K562 (cell line): ENCODE data around the gene MOCOS. TPM values are rescaled to one million over a fixed set of nuclear protein-coding genes. Genes with fewer than 3 reads are reported as not detected.

Source experiments
- ATAC-seq: fragments of 200-7000 bp; cut with Tn5 transposase; 3 replicates; pipeline ENCODE4 v1.9.1; 2020; ENCODE audit warnings: moderate library complexity
- BruUV-seq: library from RNA; stranded (reverse); fragments of 400-500 nt; replicated peaks from 2 replicates; lab custom pipeline; 2021; lab: Mats Ljungman, UMichigan
- CTCF ChIA-PET: fragments of 300-600 bp; formaldehyde crosslinking; extraction: SDS; loops from one replicate; lab custom pipeline; 2021; ENCODE audit warnings: low intra/inter-chr PET ratio; lab: Yijun Ruan, JAX
- POLR2A ChIA-PET: fragments of 300-600, 350-650 bp; sonication (Branson Sonifier 250); formaldehyde crosslinking; extraction: SDS; loops from one replicate; lab custom pipeline; 2021; ENCODE audit warnings: antibody characterized with exemption, inconsistent platforms; lab: Yijun Ruan, JAX
- DNase-seq, 4 experiments: peaks; one replicate each; pipeline versions ENCODE4 v3.0.0 to v3.0.0-alpha.2; 2011 to 2018; ENCODE audit warnings: low spot score in 3 of 4, mixed read lengths in 3 of 4; ENCODE audit errors: extremely low read depth in 1 of 4
- FAIRE-seq: peaks from 2 replicates; lab custom pipeline; 2011; peaks lifted over from hg19 to GRCh38; lab: Jason Lieb, UNC
- H2AFZ ChIP-seq: 2 replicates; pipeline ENCODE4 v1.6.0; 2011; ENCODE audit warnings: low read depth, low read length, control low read depth, inconsistent platforms
- H3K27ac ChIP-seq: fragments of 200-600 bp; 3 replicates; pipeline ENCODE4 v1.8.0; 2011; ENCODE audit warnings: low read depth, mild to moderate bottlenecking, control low read depth, inconsistent platforms, low read length, moderate library complexity, mixed read lengths; ENCODE audit errors: extremely low read depth
- H3K27me3 ChIP-seq, 2 experiments: fragments of 300-600 bp in 1 of 2; 2 replicates in 1 of 2; 3 replicates in 1 of 2; pipeline versions ENCODE4 v1.6.0 to v1.8.0; 2011; ENCODE audit warnings: inconsistent platforms in 2 of 2, low read length in 2 of 2, mild to moderate bottlenecking in 1 of 2, mixed read lengths in 1 of 2, moderate library complexity in 1 of 2; ENCODE audit not compliant: control insufficient read depth in 2 of 2, insufficient read depth in 2 of 2
- H3K36me3 ChIP-seq: fragments of 300-600 bp; 3 replicates; pipeline ENCODE4 v1.8.0; 2011; ENCODE audit warnings: mild to moderate bottlenecking, low read length, inconsistent platforms; ENCODE audit not compliant: control insufficient read depth, insufficient read depth
- H3K4me1 ChIP-seq, 2 experiments: fragments of 200-600 bp in 1 of 2; replicated peaks in 1 of 2; 2 replicates in 1 of 2; 3 replicates in 1 of 2; pipeline versions ENCODE4 v1.5.1 to v1.8.0; 2011; ENCODE audit warnings: inconsistent platforms in 2 of 2, low read length in 2 of 2, mild to moderate bottlenecking in 1 of 2, mixed read lengths in 1 of 2, moderate library complexity in 1 of 2; ENCODE audit not compliant: control insufficient read depth in 2 of 2, insufficient read depth in 2 of 2
- H3K4me2 ChIP-seq: 2 replicates; pipeline ENCODE4 v1.6.1; 2011; ENCODE audit warnings: low read length, control low read depth, inconsistent platforms, mixed read lengths; ENCODE audit not compliant: insufficient read depth
- H3K4me3 ChIP-seq: fragments of 200-600 bp; sonication (generic), shearing (Covaris generic); 2 replicates; pipeline ENCODE4 v1.5.1; 2016; ENCODE audit warnings: control low read depth, inconsistent platforms
- H3K79me2 ChIP-seq: fragments of 200-600 bp; 3 replicates; pipeline ENCODE4 v1.8.0; 2011; ENCODE audit warnings: low read length, inconsistent platforms; ENCODE audit not compliant: control insufficient read depth, insufficient read depth
- H3K9ac ChIP-seq, 2 experiments: 2 replicates each; pipeline versions ENCODE4 v1.6.0 to v1.6.1; 2011; ENCODE audit warnings: low read depth in 2 of 2, low read length in 2 of 2, control low read depth in 1 of 2, inconsistent platforms in 1 of 2, mild to moderate bottlenecking in 1 of 2, mixed read lengths in 1 of 2; ENCODE audit not compliant: insufficient read depth in 1 of 2
- H3K9me1 ChIP-seq: one replicate; pipeline ENCODE4 v1.6.0; 2011; ENCODE audit warnings: inconsistent platforms, mild to moderate bottlenecking, low read length, moderate library complexity; ENCODE audit not compliant: control insufficient read depth, insufficient read depth
- H3K9me3 ChIP-seq: replicated peaks from 2 replicates; pipeline ENCODE4 v1.5.1; 2011; ENCODE audit warnings: low read depth, low read length, inconsistent platforms; ENCODE audit not compliant: control insufficient read depth, insufficient read depth
- H4K20me1 ChIP-seq: replicated peaks from 2 replicates; pipeline ENCODE4 v1.6.1; 2011; ENCODE audit warnings: low read length, inconsistent platforms, mixed read lengths; ENCODE audit not compliant: control insufficient read depth, insufficient read depth
- AFF1 ChIP-seq, 2 experiments: fragments of 450-650 bp; IDR thresholded peaks; 2 replicates each; pipeline ENCODE4 v1.6.1; 2018; ENCODE audit warnings: mild to moderate bottlenecking in 2 of 2, low read depth in 1 of 2; ENCODE audit not compliant: partially characterized antibody in 2 of 2
- ELF4 ChIP-seq: fragments of 450-650 bp; formaldehyde crosslinking; IDR thresholded peaks from 2 replicates; pipeline ENCODE4 v1.4.0; 2022; ENCODE audit warnings: missing genetic modification characterization
- HMBOX1 ChIP-seq: sonication (generic); IDR thresholded peaks from 2 replicates; pipeline ENCODE4 v1.6.1; 2016
- IFI16 ChIP-seq: fragments of 250-450 bp; sonication (Bioruptor Pico); IDR thresholded peaks from 2 replicates; pipeline ENCODE4 v2.1.2; 2022; ENCODE audit warnings: mild to moderate bottlenecking, inconsistent platforms
- PHF20 ChIP-seq: fragments of 450-650 bp; IDR thresholded peaks from 2 replicates; pipeline ENCODE4 v1.6.1; 2018; ENCODE audit not compliant: partially characterized antibody
- SP2 ChIP-seq: IDR thresholded peaks from 2 replicates; pipeline ENCODE4 v1.6.1; 2011; ENCODE audit warnings: mild to moderate bottlenecking, low read depth, low read length, moderate library complexity; ENCODE audit not compliant: poor library complexity, severe bottlenecking; ENCODE audit errors: extremely low read depth
- TAF7 ChIP-seq: fragments of 450-650 bp; IDR thresholded peaks from 2 replicates; pipeline ENCODE4 v1.6.1; 2016; ENCODE audit warnings: missing genetic modification characterization, missing compliant biosample characterization
- ZNF174 ChIP-seq: fragments of 250-450 bp; sonication (Bioruptor Pico); IDR thresholded peaks from 2 replicates; pipeline ENCODE4 v1.4.0; 2020; ENCODE audit warnings: mild to moderate bottlenecking
- ZNF780A ChIP-seq: fragments of 250-450 bp; sonication (Bioruptor Pico); IDR thresholded peaks from 2 replicates; pipeline ENCODE4 v1.5.0; 2021; ENCODE audit warnings: mild to moderate bottlenecking
- WGBS: fragments of 100-300 bp; shearing (Covaris generic); methylation state at CpG from one replicate; pipeline ENCODE4 v1.1.6; 2016; ENCODE audit warnings: low coverage, mixed read lengths; ENCODE audit not compliant: insufficient coverage; ENCODE audit errors: missing lambda C conversion rate; 5-methylcytosine and 5-hydroxymethylcytosine counted together
- in situ Hi-C: fragments of 300-500 bp; cut with MboI; formaldehyde crosslinking; loops from 4 replicates; pipeline ENCODE4 v1.15.0; 2018; ENCODE audit warnings: inconsistent platforms, mixed read lengths
- intact Hi-C: fragments of 100-400 bp; cut with micrococcal nuclease; formaldehyde crosslinking; loops from 2 replicates; pipeline ENCODE4 v1.14.2; 2022
- polyA plus RNA-seq, 8 experiments: library from polyadenylated mRNA; depleted of rRNA in 4 of 8; stranded (reverse) in 5 of 8; unstranded in 3 of 8; fragments of >200 nt; fragmentation: Nextera tagmentation in 2 of 8; fragmentation: Illumina TruSeq in 1 of 8; extraction: Ambion mirVana in 2 of 8; extraction: Trizol in 1 of 8; gene quantifications; 2 replicates each; pipeline versions ENCODE4 v1.2.1 to v1.2.3, GENCODE V29; 2011 to 2014; ENCODE audit warnings: inconsistent platforms in 1 of 8, missing spikeins in 1 of 8
- total RNA-seq, 7 experiments: library from RNA; depleted of rRNA in 6 of 7; stranded (reverse); fragments of >200 nt in 6 of 7; fragmentation: Illumina TruSeq in 2 of 7; extraction: Trizol in 2 of 7; gene quantifications; 2 replicates each; pipeline versions ENCODE4 v1.2.1 to v1.2.3, GENCODE V29; 2011 to 2021; ENCODE audit warnings: low replicate concordance in 1 of 7

The MOCOS gene
- total and polyA plus RNA-seq, 9 of the 15 experiments (the other 6 are each of a cell fraction or from before 2014, with no cell fraction given) = 4.5 to 12.4 (median 9.1) TPM

- no peak for TF ChIP-seq ELF4 (CRISPR knock-in tag)
- no peak for TF ChIP-seq PHF20
- TF ChIP-seq ZNF174 (CRISPR knock-in tag) = no peak
- TF ChIP-seq IFI16 (CRISPR knock-in tag) = no peak
- no peak for TF ChIP-seq HMBOX1
- no peak for TF ChIP-seq TAF7 (tag)
- no peak for TF ChIP-seq SP2
These were observed 17.9 kb downstream of the MOCOS start (continued) for GRCh38 chr18:36205166-36205565.

- Histone ChIP-seq H3K36me3 (peaks cover 17% of the 10 kb centered on the region), H3K9me1 (peaks cover 5% of the 10 kb centered on the region), H3K9me3 (no peaks in the 10 kb centered on the region), H3K4me3 (no peak overlapping the region), H4K20me1 (no peaks in the 10 kb centered on the region), H3K27me3 (no peaks in the 10 kb centered on the region)
- in situ Hi-C loops = no loop called here
- BruUV-seq = no TSS peak
- no peak for ATAC-seq
- peak in 1 of 2 experiments; percentile 27 for TF ChIP-seq AFF1 (IDR thresholded peaks at IDR 0.05; ENCODE audit: low read depth in 1 of 2, partially characterized antibody in 2 of 2)
- no peak for TF ChIP-seq ZNF780A (CRISPR knock-in tag)
- TF ChIP-seq, all 486 proteins: peak for 1
- CTCF ChIA-PET = no interaction called here
- H2AFZ ChIP-seq = no peak overlapping the region
- no peak overlapping the region for H3K4me2 ChIP-seq
- no peak overlapping the region for H3K9ac ChIP-seq
- no peak for FAIRE-seq
- 30% methylated on average over 1 of the region's 1 CpG for WGBS
- DNase-seq = no peak
- H3K4me1 ChIP-seq = peaks cover 3 to 4% of the 10 kb centered on the region in 2 experiments; a peak in 3 of 5 replicates
- intact Hi-C loops = no loop called here
- POLR2A ChIA-PET = no interaction called here
- no peak overlapping the region for H3K27ac ChIP-seq
- no peaks in the 10 kb centered on the region for H3K79me2 ChIP-seq
These were observed 20.0 kb downstream of the MOCOS start for GRCh38 chr18:36207303-36207702.
